Left ventricle myocardium superior (tissue), 1 donor: ENCODE data around the gene SUV39H2. TPM values are rescaled to one million over a fixed set of nuclear protein-coding genes. Genes with fewer than 3 reads are reported as not detected.
A peak's percentile ranks its signal among the peaks of the same experiment; 100 is the strongest.
"Not testable (repeated sequence)": the region's sequence is repeated elsewhere in the genome, so short reads cannot be mapped to it uniquely, and the experiment has no call there.

ENCODE experiments used
- ATAC-seq: fragments of 200-7000 bp; cut with Tn5 transposase; one replicate; pipeline ENCODE4 v1.9.1; 2020; ENCODE audit warnings: mild to moderate bottlenecking, moderate library complexity
- DNase-seq: peaks from one replicate; pipeline ENCODE4 v3.0.0-alpha.2; 2020
- intact Hi-C: fragments of 100-400 bp; cut with micrococcal nuclease; formaldehyde crosslinking; loops from one replicate; pipeline ENCODE4 v1.11.0; 2022
- long read RNA-seq: library from polyadenylated mRNA; unstranded; transcript quantifications from one replicate; pipeline ENCODE4 v2.0.0, GENCODE V29; 2021
- total RNA-seq: library from RNA; stranded (reverse); fragmentation: NEBNext Ultra II Directional; extraction: Animal tissue kit (Norgen Biotek cat#: 25700); gene quantifications from one replicate; pipeline ENCODE4 v1.2.1, GENCODE V29; 2021
- donor health status: DM: no; HTN: yes; CAD: no; lungs with severe emphysema.

SUV39H2 gene, protein sequence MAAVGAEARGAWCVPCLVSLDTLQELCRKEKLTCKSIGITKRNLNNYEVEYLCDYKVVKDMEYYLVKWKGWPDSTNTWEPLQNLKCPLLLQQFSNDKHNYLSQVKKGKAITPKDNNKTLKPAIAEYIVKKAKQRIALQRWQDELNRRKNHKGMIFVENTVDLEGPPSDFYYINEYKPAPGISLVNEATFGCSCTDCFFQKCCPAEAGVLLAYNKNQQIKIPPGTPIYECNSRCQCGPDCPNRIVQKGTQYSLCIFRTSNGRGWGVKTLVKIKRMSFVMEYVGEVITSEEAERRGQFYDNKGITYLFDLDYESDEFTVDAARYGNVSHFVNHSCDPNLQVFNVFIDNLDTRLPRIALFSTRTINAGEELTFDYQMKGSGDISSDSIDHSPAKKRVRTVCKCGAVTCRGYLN
- total RNA-seq = 5.2 TPM
- long read RNA-seq, partial matches to known transcripts = 0 of 1 reads
- long read RNA-seq, other reads (novel, unspliced or antisense) = 0 of 1 reads

DNA sequence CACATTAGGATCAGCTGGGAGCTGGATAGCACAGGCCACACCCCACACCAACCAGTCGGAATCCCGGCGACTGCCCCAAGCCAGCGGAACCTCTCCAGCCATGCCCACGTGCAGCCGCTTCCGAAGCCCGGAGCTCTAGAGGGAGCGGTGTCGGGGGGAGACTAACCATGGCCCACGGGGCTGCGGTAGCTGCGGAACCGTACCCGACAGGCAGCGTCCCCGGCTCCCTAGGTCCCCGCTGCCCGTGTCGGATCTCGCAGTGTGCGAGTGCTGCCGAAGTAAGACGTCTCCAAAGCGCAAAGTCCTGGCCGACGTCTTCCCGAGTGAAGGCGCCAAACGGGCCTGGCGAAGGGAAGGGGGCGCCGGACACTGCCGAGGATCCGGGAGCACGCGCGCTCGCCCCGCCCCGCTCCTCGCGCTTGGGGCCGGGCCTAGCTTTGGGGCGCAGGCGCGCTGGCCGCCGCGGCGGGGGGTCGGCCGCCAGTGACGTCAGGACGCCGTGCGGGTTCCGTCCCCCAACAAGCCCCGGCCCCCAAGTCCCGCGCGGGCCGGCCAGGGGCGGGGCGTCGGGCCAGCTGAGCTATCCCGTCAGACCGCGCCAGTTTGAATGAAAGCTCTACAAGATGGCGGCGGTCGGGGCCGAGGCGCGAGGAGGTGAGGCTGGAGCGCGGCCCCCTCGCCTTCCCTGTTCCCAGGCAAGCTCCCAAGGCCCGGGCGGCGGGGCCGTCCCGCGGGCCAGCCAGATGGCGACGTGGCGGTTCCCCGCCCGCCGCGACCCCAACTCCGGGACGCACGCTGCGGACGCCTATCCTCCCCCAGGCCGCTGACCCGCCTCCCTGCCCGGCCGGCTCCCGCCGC is at the start of gene SUV39H2:
Gene SUV39H2 (plus strand): TSS at position 601 of the 858 bp plus-strand sequence. CDS start 23 bp downstream, at position 624.
- peak; percentile 98 for ATAC-seq
- intact Hi-C loops = no loop called here
- DNase-seq = peak; percentile 98

DNA sequence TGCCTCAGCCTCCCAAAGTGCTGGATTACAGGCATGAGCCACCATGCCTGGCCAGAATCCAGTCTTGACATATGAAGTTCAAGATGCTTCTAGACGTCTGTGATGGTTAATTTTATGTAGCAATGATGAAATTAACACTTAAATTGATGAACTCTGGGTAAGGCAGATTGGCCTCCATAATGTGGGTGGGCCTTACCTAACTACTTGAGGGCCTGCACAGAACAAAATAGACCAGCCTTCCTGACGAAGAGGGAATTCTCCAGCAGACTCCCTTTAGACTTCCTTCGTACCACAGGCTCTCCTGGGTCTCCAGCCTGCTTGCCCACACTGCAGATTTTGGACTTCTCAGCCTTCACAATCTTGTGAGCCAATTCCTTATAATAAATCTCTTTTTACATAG is 45.6 kb upstream of the SUV39H2 start:
- DNase-seq (no peak), ATAC-seq (no peak)
- intact Hi-C loops = no loop called here

DNA sequence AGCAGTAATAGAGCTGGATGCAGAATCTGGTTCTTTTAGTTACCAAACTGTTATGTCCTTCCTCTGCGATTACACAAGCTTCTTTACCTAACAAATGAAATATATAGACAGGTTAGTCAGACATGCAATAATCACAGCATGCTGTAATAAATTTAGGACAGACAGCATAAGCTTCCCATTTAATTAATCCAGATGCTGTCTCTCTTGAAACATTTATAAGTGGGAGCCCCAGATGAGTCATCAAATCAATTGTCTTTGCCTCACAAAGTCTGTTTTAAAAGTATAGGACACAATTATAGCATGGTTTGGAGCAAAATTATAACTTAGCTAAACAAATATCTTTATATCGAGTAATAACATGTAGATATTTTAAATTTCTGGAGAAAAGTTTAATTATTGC is 42.5 kb upstream of the SUV39H2 start:
- ATAC-seq (no peak), DNase-seq (no peak)
- intact Hi-C loops = no loop called here

- ATAC-seq (no peak), DNase-seq (no peak)
- intact Hi-C loops = no loop called here
Measured at GRCh38 chr10:14837003-14837756, 41.5 kb upstream of the SUV39H2 start.

- intact Hi-C loops = no loop called here
- ATAC-seq (peak; percentile 98), DNase-seq (peak; percentile 100)
Measured at GRCh38 chr10:14837757-14838581, 40.7 kb upstream of the SUV39H2 start, which contains the start of the genes CDNF, HSPA14 and MSANTD7. CDNF (minus strand) TSS chr10:14838037; CDS start chr10:14837946, 91 bp downstream. HSPA14 (plus strand) TSS chr10:14838306; CDS start chr10:14838403, 97 bp downstream. MSANTD7 (plus strand) TSS chr10:14838306; CDS start chr10:14842285, 3,979 bp downstream.

GRCh38 chr10:14838582-14839304 is 39.9 kb upstream of the SUV39H2 start:
- DNase-seq (peak; percentile 35), ATAC-seq (peak; percentile 2)
- intact Hi-C loops = no loop called here

GRCh38 chr10:14839305-14839695 is 39.4 kb upstream of the SUV39H2 start:
- no peak for DNase-seq
- ATAC-seq = no peak
- intact Hi-C loops = no loop called here

GRCh38 chr10:14840178-14840577 is 38.5 kb upstream of the SUV39H2 start:
- no peak for ATAC-seq
- no peak for DNase-seq
- intact Hi-C loops = no loop called here

- intact Hi-C loops = no loop called here
- DNase-seq (no peak), ATAC-seq (no peak)
Measured at GRCh38 chr10:14843327-14843988, 35.2 kb upstream of the SUV39H2 start.

DNA sequence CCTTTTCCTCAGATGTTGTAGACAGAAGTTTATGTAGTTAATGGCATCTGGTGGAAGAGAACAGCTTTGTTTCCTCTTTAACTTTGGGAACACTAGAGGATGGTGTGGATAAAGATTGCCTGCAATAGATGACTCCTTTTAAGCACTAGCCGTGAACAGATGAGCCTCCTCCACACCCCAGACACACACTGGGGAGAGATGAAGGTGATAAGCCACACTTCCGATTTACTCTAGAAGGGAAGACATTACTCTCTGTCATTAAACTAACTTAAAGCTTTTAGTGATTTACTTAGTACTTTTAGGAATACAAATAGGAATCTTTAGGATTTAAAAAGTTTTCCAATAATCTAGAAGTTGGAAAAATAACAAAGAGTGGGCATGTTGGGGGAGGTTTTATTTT is 33.7 kb upstream of the SUV39H2 start:
- ATAC-seq = no peak
- intact Hi-C loops = no loop called here

GRCh38 chr10:14852236-14852635 is 26.4 kb upstream of the SUV39H2 start:
- intact Hi-C loops = no loop called here
- DNase-seq (no peak), ATAC-seq (no peak)

More for the DNA sequence above, 33.7 kb upstream of the SUV39H2 start:
- DNase-seq = no peak

- ATAC-seq = no peak
- DNase-seq = no peak
- intact Hi-C loops = no loop called here
Measured at GRCh38 chr10:14855453-14855852, 23.2 kb upstream of the SUV39H2 start.

- intact Hi-C loops = no loop called here
- ATAC-seq (no peak), DNase-seq (no peak)
Measured at GRCh38 chr10:14858338-14858960, 20.2 kb upstream of the SUV39H2 start.

GRCh38 chr10:14859043-14859442 is 19.6 kb upstream of the SUV39H2 start:
- no peak for ATAC-seq
- DNase-seq = no peak
- intact Hi-C loops = no loop called here

DNA sequence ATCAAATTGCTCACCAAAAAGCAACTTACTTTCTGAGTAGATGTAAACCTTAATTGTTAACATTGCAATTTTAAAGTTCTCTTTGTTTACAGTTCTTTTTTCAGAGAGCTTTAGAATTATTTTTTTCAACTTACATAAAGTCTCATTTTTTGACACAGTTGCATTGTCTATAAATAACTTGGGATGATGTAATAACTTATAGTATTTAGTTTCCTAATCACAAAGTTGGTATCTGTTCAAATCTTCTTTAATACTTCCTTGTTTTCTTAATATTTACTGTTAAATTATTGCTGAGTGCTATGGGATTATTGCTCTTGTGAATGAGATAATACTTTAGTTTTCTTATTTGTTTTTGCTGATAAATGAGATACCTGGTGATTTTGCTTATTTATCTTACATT is 18.9 kb upstream of the SUV39H2 start:
- DNase-seq (no peak), ATAC-seq (no peak)
- intact Hi-C loops = no loop called here

DNA sequence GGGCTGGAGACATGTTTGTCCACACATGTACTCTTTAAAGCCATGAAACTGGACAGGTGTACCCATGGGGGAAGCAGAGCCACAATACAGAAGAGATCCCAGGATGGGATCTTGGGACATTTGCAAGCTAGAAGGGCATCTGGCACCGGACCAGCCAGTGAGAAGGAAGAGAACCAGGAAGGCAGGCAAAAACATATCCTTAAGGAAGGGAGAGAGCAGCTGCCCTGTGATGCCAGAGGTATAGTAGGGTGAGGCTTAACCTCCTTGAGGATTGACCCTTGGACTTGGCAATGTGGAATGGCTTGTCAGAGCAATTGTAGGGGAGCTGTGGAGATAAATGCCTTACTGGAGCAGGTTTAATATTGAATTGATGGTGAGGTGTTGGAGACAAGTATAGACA is 17.9 kb upstream of the SUV39H2 start:
- DNase-seq (no peak), ATAC-seq (no peak)
- intact Hi-C loops = no loop called here

- ATAC-seq, DNase-seq, intact Hi-C loops: not testable (repeated sequence)
Measured at GRCh38 chr10:14864466-14864865, 14.2 kb upstream of the SUV39H2 start.
